Astrocyte of the spinal cord (primary cell): ENCODE results near the gene NUP210.

Experiments
- DNase-seq: peaks from one replicate; pipeline ENCODE4 v3.0.0; 2011; ENCODE audit warnings: low read depth, low spot score
- H3K4me3 ChIP-seq: 2 replicates; pipeline ENCODE4 v1.5.1; 2011; ENCODE audit warnings: low read depth, mild to moderate bottlenecking, low read length, moderate library complexity
- in situ Hi-C: cut with HindIII; loops from 2 replicates; pipeline ENCODE4 v1.10.0; 2017; ENCODE audit warnings: low sequenced_read_pairs
- TF ChIP-seq, protein P1 (sequence below): IDR thresholded peaks from 2 replicates; pipeline ENCODE4 v1.5.1; 2012; ENCODE audit warnings: low read depth, mild to moderate bottlenecking, low read length, inconsistent platforms

Gene NUP210

DNA sequence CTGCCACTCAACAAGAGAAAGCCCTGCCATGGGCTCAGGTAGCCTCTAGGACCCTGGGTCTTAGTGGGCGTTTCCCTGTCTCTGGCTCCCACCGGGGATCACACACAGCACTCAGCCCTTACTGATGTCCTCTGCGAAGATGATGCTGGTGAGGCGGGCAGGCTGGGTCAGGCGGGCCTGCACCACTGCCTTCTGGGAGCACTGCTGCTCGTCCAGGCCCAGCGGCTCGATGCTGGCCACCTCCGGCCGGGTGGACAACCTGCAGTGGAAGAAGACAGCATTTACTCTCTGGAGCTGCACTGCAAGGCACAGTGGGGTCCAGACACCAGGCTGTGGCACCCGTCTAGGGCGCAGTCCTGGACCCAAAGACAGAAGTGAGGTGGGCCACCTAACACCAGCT lies 20.5 kb downstream of the NUP210 start:
- no peak for DNase-seq
- TF ChIP-seq, protein P1, sequence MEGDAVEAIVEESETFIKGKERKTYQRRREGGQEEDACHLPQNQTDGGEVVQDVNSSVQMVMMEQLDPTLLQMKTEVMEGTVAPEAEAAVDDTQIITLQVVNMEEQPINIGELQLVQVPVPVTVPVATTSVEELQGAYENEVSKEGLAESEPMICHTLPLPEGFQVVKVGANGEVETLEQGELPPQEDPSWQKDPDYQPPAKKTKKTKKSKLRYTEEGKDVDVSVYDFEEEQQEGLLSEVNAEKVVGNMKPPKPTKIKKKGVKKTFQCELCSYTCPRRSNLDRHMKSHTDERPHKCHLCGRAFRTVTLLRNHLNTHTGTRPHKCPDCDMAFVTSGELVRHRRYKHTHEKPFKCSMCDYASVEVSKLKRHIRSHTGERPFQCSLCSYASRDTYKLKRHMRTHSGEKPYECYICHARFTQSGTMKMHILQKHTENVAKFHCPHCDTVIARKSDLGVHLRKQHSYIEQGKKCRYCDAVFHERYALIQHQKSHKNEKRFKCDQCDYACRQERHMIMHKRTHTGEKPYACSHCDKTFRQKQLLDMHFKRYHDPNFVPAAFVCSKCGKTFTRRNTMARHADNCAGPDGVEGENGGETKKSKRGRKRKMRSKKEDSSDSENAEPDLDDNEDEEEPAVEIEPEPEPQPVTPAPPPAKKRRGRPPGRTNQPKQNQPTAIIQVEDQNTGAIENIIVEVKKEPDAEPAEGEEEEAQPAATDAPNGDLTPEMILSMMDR, result no peak
- H3K4me3 ChIP-seq, result no peak overlapping the region
- in situ Hi-C loops, result no loop called here

DNA sequence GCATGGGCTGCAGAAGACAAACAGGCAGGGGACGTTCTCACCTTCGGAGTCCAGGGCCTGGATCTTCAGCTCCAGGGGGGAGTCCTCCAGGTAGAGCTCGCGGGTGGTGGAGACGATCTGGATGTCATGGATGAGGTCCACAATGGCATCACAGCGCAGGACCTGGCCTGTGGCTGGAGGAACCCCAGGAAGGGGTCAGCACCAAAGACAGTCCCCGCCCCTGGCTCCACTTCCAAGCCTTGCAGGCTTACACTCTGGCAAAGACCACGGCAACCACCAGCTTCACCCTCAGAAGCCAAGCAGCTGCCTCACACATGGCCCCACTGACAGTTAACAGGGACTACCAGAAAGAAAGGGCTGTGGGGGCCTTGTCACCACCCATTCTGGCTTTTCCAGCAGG lies 22.8 kb downstream of the NUP210 start:
- TF ChIP-seq, protein P1, result no peak
- in situ Hi-C loops, result no loop called here
- no peak overlapping the region for H3K4me3 ChIP-seq
- no peak for DNase-seq

DNA sequence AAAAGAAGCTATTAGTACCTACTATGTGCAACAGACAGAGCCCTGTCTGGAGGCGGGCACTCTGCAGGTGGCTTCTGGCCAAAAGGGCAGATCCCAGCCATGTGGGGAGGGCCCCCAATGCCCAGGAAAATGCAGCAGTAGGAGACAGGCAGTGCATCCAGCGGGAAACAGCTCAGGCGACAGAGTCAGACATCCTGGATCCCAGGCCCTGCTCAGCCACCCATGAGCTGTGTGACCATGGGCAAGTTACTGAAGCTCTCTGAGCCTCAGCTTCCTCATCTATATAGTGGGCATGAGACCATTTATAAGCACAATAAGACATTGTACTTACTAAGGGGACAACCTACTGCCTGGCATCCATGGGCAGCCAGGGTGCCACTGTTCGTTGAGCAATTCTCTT lies 25.8 kb downstream of the NUP210 start:
- H3K4me3 ChIP-seq, result no peak overlapping the region

DNA sequence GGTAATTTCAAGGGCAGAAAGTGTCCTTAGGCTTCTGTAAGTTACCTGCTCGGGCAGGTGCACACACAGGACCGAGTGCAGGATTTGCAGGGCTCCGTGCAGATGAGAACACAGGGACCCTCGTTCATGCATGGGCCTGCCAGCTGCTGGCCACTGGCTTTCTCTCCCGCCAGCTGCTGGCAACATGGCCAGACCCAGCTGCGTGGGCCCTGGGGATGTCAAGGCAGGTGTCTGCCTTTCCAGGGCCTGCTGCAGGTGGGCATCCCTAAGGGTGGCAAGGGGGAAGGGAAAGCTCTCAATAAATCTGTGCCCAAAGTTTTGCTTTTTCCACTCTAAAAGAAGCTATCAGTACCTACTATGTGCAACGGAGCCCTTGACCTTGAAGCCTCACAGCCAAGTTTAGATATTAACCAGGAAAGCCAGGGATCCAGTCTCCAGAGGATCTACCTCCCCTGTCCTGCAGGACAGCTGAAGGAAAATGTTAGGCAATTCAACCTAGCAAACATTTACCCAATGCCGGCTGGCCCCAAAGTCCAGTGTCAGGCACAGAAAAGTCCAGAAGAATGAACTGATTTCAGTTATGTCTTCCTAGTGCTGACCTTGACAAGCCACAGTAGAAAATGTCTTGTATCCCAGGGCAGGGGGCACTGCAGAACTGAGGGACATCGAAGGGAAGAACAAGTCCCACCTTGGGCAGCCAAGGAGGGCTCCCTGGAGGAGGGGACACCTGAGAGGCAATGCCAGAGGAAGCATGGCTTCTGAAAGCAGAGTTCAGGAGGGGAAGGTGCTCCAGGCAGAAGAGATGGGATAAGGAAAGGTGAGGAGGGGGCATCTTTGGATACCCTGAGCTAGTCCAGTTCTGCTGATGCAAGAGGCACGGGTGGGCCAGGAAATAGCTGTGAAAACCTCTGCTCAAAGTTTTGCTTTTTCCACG lies 26.4 kb downstream of the NUP210 start:
- TF ChIP-seq, protein P1, result no peak
- in situ Hi-C loops, result no loop called here
- H3K4me3 ChIP-seq, result no peak overlapping the region
- DNase-seq, result no peak

More for the DNA sequence above, 25.8 kb downstream of the NUP210 start:
- no peak for DNase-seq
- in situ Hi-C loops, result no loop called here
- TF ChIP-seq, protein P1, result no peak

DNA sequence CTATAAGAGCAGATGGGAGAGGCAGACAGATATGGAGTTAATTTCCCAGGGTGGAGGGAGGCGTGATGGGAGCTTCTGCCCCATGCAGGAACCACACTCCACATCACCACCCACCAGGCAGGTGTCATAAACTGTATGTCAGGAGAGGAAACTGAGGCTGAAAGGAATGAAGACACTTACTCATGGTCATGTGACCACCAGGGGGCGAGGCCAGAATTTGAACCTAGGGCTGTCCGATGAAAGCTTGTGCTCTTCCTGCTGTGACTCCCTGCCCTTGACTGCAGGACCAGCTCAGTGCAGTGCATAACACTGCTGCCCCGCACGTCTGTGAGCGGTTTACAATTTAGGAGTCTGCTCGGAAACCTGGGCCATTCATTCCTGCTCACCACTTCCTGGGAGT lies 28.8 kb downstream of the NUP210 start:
- H3K4me3 ChIP-seq, result no peak overlapping the region
- no peak for DNase-seq
- TF ChIP-seq, protein P1, result peak; percentile 2
- in situ Hi-C loops, result no loop called here

DNA sequence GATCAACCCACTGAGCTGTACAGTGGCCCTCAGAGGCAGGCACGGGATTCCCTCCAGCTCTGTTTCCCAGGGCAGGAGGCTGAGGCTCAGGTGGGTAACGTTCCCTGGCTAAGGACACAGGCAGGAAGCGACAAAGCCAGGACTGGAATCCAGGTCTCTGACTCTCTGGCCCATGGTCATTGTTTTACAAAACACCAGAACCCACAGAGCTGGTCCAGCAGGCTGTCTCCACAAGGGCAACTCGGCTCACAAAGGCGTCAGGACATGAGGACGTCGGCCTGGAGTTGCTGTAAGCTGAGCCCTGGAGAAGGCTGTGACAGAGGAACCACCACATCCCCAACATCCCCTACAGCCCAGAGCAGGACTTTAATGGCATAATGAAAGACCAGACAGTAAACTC lies 30.7 kb downstream of the NUP210 start:
- TF ChIP-seq, protein P1, result no peak
- no peak overlapping the region for H3K4me3 ChIP-seq
- in situ Hi-C loops, result no loop called here
- DNase-seq, result no peak
